Cerebellar nuclear complex (tissue), 1 donor: ENCODE measurements around the gene TMEM125.
A peak's percentile ranks its signal among the peaks of the same experiment; 100 is the strongest.

Experiments
- DNase-seq, 2 experiments: peaks; one replicate each; lab custom pipeline; 2025; lab: John Stamatoyannopoulos, UW

The TMEM125 gene

DNA sequence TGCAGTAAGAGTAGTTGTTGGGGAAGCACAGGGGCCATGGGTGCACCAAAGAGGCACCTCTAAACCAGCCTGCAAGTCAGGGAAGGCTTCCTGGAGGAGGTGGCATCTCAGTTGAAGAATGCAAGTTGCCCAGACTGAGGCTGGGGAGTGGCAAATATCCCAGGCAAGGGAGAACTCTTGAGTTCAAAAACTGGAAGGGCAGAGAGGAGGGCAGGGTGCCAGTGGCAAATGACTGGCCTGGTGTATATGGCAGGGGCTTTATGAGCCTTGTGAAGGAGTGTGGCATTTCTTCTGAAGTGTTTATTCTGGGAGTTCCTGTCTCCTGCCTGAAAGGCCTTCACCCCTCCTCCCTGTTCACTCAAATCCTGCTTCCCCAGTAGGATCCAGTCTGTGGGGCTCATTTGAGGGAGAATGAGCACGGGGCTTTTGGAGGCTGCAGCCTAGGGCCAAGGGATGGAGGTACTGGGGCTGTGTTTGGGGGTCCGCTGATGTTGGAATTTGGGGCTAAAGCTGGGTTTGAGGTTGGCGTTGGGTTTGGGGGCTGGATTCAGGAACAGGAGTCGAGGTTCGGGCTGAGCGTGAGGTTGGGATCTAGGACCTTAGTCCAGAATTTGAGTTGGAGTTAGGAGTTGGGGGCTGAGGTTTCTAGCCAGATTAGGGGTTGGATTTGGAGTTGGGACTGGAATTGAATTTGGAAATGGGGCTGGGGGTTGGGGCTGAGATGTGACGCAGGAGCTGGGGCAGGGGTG, at the start of gene TMEM125:
TSS of gene TMEM125 (plus strand) at position 357 of the 749 bp plus-strand sequence. CDS start 2,740 bp downstream, outside the sequence.
- DNase-seq = no peak

DNA sequence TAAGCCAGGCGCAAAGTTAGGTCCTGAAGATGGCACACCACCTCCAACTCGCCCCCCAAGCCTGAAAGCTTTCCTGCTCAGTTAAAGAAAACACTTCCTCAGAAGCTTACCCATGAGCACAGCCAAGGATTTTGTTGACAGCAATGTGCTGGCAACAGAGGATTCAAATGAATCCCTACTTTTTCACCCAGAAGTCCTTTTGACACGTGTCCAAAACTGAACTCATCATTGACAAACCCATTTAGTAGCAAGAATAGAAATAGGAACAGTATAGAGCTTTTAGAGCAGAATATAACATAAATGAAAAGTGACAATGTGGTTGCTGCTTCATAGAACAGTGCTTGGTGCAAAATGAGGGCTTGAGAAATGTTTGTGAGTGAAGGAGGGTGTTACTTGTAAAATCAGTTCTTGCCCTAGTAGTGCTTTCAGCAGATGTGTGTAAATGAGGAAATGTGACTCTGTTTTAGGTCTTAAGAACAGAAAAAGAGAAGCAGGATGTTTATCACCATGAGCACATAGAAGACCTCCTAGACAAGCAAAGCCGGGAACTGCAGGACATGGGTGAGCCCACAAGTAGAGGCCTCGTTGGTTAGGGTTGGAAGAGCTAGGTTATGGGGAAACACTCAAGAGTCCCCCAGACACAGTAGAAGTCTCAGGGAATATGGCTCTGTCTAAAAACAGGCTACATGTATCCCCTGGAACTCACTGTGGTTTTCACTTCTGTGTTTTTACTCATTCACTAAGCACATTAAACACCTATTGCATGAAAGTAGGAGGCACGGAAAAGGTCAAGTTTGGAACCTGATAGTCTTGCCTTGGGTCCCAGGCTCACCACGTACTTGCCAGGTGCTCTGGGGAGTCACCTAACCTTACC, 48.6 kb upstream of the TMEM125 start:
- no peak for DNase-seq

DNA sequence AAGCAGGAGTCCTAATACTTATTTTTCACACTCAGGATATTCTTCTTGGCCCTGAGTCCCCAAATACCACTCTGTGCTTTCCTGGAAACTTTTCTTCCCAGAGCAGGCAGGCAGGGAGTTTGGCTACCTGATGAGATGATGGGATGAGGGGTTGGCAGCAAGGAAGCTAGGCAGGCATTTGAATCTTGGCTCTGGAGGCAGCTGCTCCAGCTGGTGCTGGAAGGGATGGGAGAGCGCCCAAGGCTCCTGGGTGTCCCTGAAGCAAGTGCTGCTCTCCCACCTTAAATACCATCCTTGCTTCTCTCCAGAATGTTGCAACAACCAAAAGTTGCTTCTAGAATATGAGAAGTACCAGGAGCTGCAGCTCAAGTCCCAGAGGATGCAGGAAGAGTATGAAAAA, 48.0 kb upstream of the TMEM125 start:
- no peak for DNase-seq

DNA sequence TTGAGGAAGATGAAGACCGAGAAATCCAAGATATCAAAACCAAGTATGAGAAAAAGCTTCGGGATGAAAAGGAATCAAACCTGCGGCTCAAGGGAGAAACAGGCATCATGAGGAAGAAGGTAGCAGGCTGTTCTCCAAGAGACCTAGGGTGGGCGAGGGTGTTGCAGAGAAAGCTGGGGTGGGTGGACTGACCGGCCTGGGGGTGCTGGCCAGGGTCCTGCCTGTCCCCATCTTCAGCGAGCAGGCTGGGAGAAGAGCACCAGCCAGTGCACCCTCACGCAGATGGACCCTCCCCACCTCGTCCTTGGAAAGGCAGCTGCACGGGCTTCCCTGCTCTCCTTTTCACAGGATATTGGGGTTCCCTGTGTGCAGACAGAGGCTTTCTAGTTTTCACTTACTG, 46.9 kb upstream of the TMEM125 start:
- no peak for DNase-seq

- DNase-seq = no peak
Observed at GRCh38 chr1:43225168-43225567, 44.6 kb upstream of the TMEM125 start.

DNA sequence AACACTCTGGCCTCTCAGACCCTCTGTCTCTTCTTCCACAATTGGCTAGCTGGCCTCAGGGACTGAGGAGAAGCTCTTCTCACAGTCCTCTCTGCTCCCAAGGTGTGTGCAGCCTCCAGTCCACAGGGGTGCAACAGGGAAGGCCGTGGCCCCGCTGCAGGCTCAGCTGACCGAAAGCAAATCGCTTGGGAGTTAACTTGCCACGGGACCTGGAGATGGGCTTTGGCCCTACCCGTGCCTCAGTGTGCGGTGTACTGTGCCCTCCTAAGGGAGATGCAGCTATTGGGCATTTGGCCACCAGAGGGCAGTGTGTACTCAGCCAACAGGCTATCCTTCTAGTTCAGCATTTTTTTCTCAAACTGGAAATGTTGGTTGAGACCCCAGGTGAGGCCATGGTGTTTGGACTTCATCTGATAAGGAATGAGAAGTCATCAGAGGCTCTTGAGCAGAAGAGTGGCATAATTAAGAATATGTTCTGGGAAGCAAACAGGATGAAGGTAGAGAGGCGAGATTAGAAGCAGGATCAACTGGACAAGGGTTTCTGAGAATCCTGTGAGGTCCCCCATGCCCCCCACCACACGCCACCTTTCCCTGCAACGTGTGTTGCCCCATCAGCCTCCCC, 42.5 kb upstream of the TMEM125 start:
- DNase-seq = peak in 1 of 2 experiments; percentile 39

DNA sequence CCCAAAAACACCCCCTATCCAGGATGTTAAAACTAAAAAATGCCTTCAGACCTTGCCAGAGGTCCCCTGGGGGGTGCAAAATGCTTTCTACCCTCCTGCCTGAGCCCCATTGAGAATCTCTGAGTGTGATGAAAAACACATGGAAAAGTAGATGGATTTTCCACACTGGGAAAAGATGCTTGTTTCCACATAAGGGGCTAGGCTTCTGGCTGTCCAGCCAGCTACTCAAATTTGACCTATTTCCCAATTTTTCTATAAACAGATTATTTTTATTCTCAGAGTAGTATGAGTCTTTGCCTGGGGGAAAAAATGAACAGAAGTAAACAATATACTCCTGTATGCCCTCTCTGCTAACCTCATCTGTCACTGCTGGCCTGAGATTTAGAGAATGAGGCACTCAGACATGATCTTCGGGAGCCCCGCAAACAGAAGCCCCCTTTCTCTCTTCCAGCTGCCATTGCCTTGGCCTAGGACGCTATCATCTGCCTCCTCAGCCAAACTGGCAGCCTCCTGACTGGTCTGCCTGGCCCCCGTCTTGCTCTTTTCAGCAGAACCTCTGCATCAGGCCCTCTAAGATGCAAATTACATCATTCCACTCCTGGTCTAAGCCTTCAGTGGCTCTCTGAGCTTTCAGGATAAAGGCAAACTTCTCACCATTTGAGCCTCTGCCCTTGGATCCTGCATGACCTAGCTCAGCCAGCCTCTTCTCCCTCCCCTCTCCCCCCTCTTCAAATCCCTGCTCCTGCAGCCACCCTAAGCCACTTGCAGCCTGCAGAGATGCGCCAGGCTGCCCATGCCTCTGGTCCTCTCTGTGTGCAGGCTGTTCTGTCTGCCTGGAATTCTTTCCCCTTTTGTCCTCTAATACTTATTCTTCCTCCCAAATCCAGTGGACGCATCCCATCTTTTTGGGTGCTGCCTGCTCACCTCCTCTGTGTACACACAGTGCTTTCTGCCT, 39.7 kb upstream of the TMEM125 start:
- no peak for DNase-seq

- no peak for DNase-seq
Observed at GRCh38 chr1:43232074-43232473, 37.7 kb upstream of the TMEM125 start.

- peak in 1 of 2 experiments; percentile 82 for DNase-seq
Observed at GRCh38 chr1:43232482-43232881, 37.3 kb upstream of the TMEM125 start.

GRCh38 chr1:43233631-43234030, 36.2 kb upstream of the TMEM125 start:
- no peak for DNase-seq

DNA sequence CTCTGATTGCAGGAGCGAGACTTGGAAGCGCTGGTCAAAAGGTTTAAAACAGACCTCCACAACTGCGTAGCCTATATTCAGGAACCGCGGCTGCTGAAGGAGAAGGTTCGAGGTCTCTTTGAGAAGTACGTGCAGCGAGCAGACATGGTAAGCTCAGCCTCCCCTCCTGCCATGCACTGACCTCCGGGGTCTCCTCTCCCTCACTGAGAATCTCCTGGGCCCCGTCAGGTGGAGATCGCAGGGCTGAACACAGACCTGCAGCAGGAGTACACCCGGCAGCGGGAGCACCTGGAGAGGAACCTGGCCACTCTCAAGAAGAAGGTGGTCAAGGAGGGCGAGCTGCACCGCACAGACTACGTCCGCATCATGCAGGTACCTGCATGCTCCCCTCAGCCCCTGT, 35.5 kb upstream of the TMEM125 start:
- DNase-seq = no peak

GRCh38 chr1:43235040-43235439, 34.7 kb upstream of the TMEM125 start:
- no peak for DNase-seq

DNA sequence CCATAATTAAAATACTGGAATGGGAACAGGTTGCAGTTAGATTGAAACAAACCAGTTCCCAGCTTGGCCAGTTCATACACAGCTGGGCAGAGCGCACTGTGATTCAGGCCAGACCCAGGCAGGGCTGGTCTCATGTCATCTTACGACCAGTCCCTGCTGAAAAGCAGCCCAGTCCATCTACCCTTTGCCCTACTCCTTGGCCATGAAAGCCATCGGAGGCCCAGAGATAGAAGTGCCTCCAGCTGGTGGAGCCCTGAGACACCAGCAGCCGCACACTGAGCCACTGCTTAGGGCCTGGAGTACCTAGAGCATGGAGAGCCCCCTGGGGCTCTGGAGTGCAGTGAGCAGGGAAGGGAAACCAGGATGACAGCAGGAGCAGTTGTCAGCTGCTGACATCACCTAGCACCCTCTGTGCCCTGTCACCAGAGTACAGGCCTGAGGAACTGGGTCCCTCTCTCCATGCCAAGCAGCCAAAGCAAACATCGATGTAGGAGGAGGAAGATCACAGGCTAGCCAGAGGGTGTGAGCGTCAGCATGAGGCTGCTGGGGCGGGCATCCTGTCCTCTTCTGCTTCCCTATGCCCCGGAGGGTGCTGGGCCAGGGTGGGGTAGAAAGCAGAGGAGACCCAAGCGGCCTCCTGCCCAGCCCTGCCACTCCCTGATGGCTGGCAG, 34.2 kb upstream of the TMEM125 start:
- DNase-seq = no peak

DNA sequence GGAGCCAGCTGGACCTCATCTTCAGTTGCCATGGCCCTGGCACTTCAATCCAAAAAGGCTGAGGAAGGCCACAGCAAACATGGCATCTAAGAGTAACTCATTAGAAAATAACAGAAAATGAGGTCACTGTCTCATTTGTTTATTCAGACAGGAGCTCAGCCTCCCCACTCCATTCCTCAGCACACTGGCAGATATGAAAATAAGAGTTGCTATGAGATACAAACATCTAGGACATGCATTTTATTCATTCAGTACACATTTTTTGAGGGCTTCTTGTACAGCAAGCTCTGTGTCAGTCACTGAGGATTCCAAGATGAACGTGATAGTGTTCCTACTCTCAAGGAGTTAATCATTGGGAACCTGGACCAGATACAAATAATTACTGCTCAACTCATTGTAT, 32.7 kb upstream of the TMEM125 start:
- no peak for DNase-seq

DNA sequence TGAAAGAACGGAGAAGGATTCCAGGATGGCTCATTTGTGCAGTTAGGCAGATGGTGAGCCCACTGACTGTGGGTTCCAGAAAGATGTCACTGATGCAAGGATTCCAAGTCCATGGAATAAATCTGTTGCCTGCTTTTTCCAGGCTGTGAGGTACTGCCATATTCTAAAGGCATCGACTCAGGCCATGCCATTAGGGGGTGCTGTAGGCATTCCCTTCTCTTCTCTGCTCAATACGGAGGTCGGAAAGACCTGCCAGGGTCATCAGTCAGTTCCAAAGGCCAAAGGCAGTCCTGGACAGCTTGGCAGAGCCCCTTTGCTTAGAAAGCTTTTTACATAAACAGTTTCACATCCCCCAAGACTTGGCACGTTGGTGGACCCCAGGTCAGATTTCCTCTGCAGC, 31.7 kb upstream of the TMEM125 start:
- no peak for DNase-seq

GRCh38 chr1:43238991-43239469, 30.8 kb upstream of the TMEM125 start:
- DNase-seq = no peak

DNA sequence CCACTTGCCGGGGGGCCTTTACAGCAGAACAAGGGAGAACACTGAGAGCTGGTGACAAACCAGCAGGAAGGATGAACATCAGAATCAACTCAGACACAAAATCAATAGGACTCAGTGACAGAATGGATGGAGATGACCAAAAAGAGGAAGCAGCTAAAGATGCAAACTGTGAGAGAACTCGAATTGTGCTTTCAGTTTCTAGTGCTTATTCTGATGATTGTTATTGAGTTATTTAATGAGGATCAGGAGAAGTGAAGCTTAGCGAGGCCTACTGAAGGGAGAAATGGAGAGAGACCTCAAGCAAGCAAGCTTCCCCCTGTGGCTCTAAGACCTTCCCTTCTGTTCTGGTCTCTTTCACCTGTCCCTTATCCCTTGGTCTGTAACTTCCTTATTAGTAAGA, 30.3 kb upstream of the TMEM125 start:
- no peak for DNase-seq

GRCh38 chr1:43241413-43241836, 28.4 kb upstream of the TMEM125 start:
- DNase-seq = no peak

GRCh38 chr1:43243299-43243698, 26.5 kb upstream of the TMEM125 start:
- DNase-seq = no peak

DNA sequence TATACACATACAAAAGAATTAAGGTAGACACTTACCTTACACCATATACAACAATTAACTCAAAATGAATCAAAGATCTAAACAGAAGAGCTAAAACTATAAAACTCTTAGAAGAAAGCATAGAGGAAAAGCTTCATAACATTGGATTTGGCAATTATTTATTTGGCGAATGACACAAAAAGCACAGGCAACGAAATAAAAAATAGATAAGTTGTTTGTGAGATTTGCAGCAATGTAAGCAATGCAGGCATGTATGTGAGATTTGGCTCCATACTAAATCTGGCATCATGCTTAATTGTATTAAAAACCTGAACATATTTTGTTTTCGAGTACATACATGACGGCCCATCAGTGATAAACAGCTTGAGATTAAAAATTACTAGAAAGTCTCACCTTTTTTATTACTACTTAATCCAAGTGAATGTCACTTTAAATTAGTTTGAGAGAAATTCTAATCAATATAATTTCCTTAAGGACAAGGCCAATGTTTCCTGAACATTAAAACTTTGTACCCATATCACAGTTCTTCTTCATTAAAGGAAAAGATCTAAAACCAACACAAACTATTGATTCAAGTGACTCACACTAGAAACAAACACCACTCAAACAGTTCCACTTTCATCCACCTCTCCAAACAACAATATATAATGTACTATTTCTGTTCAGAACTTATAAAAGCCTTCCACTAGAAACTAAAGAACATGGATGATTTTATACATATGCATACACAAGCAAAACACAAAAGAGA, 23.1 kb upstream of the TMEM125 start:
- no peak for DNase-seq
